ENCODE data around the gene ABCA3.

Gene ABCA3

GRCh38 chr16:2231016-2231931 lies 109.3 kb downstream of the ABCA3 start:
- no peak for TF ChIP-seq CTCF (IDR thresholded peaks at IDR 0.05; ENCODE audit: low read depth, low read length, missing control alignments)
- no peak for DNase-seq (ENCODE audit: extremely low read depth, low read depth)
- no peak overlapping the region for H3K4me3 ChIP-seq (replicated peaks; ENCODE audit: low read depth, low read length)

GRCh38 chr16:2230376-2230775 lies 110.2 kb downstream of the ABCA3 start:
- DNase-seq (ENCODE audit: extremely low read depth, low read depth) = no peak
- no peak for TF ChIP-seq CTCF (IDR thresholded peaks at IDR 0.05; ENCODE audit: low read depth, low read length, missing control alignments)
- no peak overlapping the region for H3K4me3 ChIP-seq (replicated peaks; ENCODE audit: low read depth, low read length)

- TF ChIP-seq CTCF (IDR thresholded peaks at IDR 0.05; ENCODE audit: low read depth, low read length, missing control alignments) = no peak
- DNase-seq (ENCODE audit: extremely low read depth, low read depth) = no peak
- H3K4me3 ChIP-seq (replicated peaks; ENCODE audit: low read depth, low read length) = no peak overlapping the region
Observed at GRCh38 chr16:2229632-2230250, 110.8 kb downstream of the ABCA3 start.

GRCh38 chr16:2229091-2229490 lies 111.4 kb downstream of the ABCA3 start:
- no peak for DNase-seq (ENCODE audit: extremely low read depth, low read depth)
- H3K4me3 ChIP-seq (replicated peaks; ENCODE audit: low read depth, low read length) = no peak overlapping the region
- TF ChIP-seq CTCF (IDR thresholded peaks at IDR 0.05; ENCODE audit: low read depth, low read length, missing control alignments) = no peak

- TF ChIP-seq CTCF (IDR thresholded peaks at IDR 0.05; ENCODE audit: low read depth, low read length, missing control alignments) = no peak
Observed at GRCh38 chr16:2228161-2228824, 112.2 kb downstream of the ABCA3 start.

GRCh38 chr16:2226918-2227317 lies 113.6 kb downstream of the ABCA3 start:
- DNase-seq (ENCODE audit: extremely low read depth, low read depth) = no peak
- TF ChIP-seq CTCF (IDR thresholded peaks at IDR 0.05; ENCODE audit: low read depth, low read length, missing control alignments) = no peak
- H3K4me3 ChIP-seq (replicated peaks; ENCODE audit: low read depth, low read length) = no peak overlapping the region

More at GRCh38 chr16:2228161-2228824, 112.2 kb downstream of the ABCA3 start:
- no peak overlapping the region for H3K4me3 ChIP-seq (replicated peaks; ENCODE audit: low read depth, low read length)
- DNase-seq (ENCODE audit: extremely low read depth, low read depth) = no peak

All from HFF-Myc (cell line).